ENCODE data around the gene TPSG1.
"Not testable (repeated sequence)": the region's sequence is repeated elsewhere in the genome, so short reads cannot be mapped to it uniquely, and the experiment has no call there.

Gene TPSG1

DNA sequence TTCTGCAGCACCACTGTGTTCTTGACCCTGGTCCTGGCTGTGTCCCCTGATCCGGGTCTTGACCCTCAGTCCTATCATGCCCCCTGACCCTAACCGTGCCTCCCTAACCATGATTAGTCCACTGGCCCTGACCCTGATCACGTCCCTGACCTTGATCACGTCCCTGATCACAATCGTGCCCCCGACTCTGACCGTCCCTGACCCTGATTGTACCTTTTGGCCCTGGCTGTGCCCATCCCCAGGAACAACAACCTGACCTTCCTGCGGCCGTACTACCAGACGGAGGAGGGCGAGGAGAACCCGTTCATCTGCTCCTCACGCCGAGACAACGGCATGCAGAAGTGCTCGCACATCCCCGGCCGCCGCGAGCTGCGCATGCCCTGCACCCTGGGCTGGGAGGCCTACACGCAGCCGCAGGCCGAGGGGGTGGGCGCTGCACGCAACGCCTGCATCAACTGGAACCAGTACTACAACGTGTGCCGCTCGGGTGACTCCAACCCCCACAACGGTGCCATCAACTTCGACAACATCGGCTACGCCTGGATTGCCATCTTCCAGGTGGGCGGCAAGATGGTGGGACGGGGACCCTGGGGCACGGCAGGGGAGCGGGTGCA is 24.9 kb downstream of the TPSG1 start:
- Histone ChIP-seq H3K9me3 (ENCODE audit: control insufficient read depth, low read length) (no peaks in the 10 kb centered on the region), H3K4me3 (ENCODE audit: low read depth, low read length) (no peak overlapping the region), H3K4me1 (no peaks in the 10 kb centered on the region), H3K36me3 (ENCODE audit: control insufficient read depth, insufficient read depth, low read length) (no peaks in the 10 kb centered on the region), H2AFZ (no peak overlapping the region), H3K9ac (no peak overlapping the region), H3K27ac (no peak overlapping the region), H3K27me3 (ENCODE audit: control insufficient read depth, insufficient read depth, low read length) (no peaks in the 10 kb centered on the region), H3K4me2 (ENCODE audit: low read length) (no peak overlapping the region), H3K79me2 (no peaks in the 10 kb centered on the region)
- TF ChIP-seq, protein P1, sequence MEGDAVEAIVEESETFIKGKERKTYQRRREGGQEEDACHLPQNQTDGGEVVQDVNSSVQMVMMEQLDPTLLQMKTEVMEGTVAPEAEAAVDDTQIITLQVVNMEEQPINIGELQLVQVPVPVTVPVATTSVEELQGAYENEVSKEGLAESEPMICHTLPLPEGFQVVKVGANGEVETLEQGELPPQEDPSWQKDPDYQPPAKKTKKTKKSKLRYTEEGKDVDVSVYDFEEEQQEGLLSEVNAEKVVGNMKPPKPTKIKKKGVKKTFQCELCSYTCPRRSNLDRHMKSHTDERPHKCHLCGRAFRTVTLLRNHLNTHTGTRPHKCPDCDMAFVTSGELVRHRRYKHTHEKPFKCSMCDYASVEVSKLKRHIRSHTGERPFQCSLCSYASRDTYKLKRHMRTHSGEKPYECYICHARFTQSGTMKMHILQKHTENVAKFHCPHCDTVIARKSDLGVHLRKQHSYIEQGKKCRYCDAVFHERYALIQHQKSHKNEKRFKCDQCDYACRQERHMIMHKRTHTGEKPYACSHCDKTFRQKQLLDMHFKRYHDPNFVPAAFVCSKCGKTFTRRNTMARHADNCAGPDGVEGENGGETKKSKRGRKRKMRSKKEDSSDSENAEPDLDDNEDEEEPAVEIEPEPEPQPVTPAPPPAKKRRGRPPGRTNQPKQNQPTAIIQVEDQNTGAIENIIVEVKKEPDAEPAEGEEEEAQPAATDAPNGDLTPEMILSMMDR (IDR thresholded peaks at IDR 0.05), result no peak

DNA sequence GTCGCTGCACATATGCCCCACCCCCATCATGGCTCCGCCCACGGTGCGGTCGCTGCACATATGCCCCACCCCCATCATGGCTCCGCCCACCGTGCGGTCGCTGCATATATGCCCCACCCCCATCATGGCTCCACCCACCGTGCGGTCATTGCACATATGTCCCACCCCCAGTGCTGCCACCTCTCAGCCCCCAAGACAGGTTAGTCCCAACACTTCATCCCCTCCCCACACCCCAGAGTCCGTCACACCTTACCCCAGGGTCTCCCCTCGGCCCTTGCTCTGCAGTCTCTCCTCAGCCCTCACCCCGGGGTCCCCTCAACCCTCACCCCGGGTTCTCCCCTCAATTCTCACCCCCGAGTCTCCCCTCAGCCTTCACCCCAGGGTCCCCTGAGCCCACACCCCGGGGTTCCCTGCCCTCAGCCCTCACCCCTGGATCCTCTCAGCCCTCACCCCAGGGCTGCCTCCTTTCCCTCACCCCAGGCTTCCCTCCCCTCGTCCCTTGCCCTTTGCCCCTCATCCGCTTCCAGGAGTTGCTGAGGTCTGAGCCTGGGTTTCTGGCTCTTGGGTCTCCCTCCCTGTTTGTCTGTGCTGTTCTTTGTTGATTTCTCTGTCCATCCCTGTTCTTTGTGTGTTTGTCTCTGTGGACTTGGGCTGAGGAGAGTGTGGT is 25.6 kb downstream of the TPSG1 start:
- Histone ChIP-seq H3K27ac (no peak overlapping the region), H3K4me3 (ENCODE audit: low read depth, low read length) (no peak overlapping the region), H3K4me2 (ENCODE audit: low read length) (no peak overlapping the region), H3K36me3 (ENCODE audit: control insufficient read depth, insufficient read depth, low read length) (no peaks in the 10 kb centered on the region), H2AFZ (no peak overlapping the region), H3K79me2 (no peaks in the 10 kb centered on the region), H3K4me1 (no peaks in the 10 kb centered on the region), H3K27me3 (ENCODE audit: control insufficient read depth, insufficient read depth, low read length) (no peaks in the 10 kb centered on the region), H3K9ac (no peak overlapping the region), H3K9me3 (ENCODE audit: control insufficient read depth, low read length) (no peaks in the 10 kb centered on the region)
- TF ChIP-seq, protein P1 (IDR thresholded peaks at IDR 0.05), result no peak

DNA sequence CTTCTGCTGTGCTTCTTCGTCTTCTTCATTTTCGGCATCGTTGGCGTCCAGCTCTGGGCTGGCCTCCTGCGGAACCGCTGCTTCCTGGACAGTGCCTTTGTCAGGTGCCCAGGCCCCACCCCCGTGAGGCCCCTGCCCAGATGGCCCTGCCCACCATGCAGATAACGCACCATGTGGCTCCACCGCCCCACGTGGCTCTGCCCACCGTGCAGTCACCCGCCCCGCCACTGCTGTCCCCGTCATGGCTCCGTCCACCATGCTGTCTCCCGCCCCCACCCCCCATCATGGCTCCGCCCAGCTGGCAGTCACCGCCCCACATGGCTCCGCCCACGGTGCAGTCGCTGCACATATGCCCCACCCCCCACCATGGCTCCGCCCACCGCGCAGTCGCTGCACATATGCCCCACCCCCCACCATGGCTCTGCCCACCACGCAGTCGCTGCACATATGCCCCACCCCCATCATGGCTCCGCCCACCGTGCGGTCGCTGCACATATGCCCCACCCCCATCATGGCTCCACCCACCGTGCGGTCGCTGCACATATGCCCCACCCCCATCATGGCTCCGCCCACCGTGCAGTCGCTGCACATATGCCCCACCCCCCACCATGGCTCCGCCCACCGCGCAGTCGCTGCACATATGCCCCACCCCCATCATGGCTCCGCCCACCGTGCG is 26.3 kb downstream of the TPSG1 start:
- H3K79me2 ChIP-seq, result not testable (repeated sequence)

DNA sequence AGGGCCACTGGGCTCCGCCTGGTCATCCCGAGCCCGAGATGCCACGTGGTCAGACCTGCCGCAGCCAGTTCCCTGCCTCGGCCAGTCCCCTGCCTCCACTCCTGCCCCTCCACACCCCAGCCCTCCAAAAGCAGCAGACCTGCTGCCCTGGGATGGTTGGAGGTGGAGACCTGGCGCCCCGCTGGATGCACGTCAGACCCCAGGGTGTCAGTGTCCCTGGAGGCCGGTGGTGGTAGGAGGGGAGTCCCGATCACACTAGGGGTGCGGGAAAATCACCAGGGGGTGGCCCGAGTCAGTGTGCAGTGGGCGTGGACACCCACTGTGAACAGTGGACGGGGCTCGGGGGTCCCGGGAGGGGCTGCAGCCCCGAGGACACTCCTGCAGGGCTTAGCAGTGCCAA is 26.9 kb downstream of the TPSG1 start:
- no peak overlapping the region for H2AFZ ChIP-seq
- TF ChIP-seq, protein P1 (IDR thresholded peaks at IDR 0.05), result no peak
- no peak overlapping the region for H3K4me3 ChIP-seq (ENCODE audit: low read depth, low read length)
- no peaks in the 10 kb centered on the region for H3K36me3 ChIP-seq (ENCODE audit: control insufficient read depth, insufficient read depth, low read length)
- no peak overlapping the region for H3K27ac ChIP-seq
- no peak overlapping the region for H3K4me2 ChIP-seq (ENCODE audit: low read length)
- H3K9ac ChIP-seq, result no peak overlapping the region
- no peaks in the 10 kb centered on the region for H3K79me2 ChIP-seq
- no peaks in the 10 kb centered on the region for H3K9me3 ChIP-seq (ENCODE audit: control insufficient read depth, low read length)
- H3K4me1 ChIP-seq, result no peaks in the 10 kb centered on the region
- no peaks in the 10 kb centered on the region for H3K27me3 ChIP-seq (ENCODE audit: control insufficient read depth, insufficient read depth, low read length)

More for the DNA sequence above, 26.3 kb downstream of the TPSG1 start:
- not testable (repeated sequence) for H3K36me3 ChIP-seq (ENCODE audit: control insufficient read depth, insufficient read depth, low read length); H3K9me3 ChIP-seq (ENCODE audit: control insufficient read depth, low read length); H3K4me2 ChIP-seq (ENCODE audit: low read length); H3K27ac ChIP-seq; H3K4me3 ChIP-seq (ENCODE audit: low read depth, low read length); H3K4me1 ChIP-seq; H3K27me3 ChIP-seq (ENCODE audit: control insufficient read depth, insufficient read depth, low read length); H2AFZ ChIP-seq; H3K9ac ChIP-seq

DNA sequence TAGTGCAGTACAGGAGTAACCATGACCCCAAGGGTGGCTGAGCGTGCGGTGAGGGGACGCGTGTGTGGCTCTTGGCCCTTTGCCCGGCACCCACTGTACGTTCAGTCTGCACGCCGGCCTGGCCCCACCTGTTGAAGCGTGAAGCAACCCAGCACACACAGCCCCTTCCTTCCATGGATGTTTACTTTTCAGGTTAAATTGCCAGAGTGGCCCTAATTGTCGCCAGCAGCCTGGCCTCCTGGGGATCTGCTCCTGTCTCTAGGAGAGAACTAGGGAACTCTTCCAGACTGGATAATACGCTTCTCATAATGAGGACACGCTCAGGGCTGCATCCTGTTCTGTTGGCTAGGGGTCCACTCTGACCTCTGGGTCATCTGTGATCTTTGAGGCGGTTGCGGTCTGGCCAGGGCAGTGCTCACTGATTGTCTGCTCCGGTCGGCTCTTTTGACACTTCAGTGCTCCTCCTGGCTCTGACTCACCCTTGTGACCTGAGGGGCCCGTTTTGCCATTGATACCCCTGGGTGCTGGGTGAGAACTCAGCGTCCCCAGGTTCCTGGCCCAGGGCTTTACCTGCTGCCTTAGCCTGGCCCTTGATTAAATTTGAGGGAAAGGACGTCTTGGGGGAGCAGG is 27.7 kb downstream of the TPSG1 start:
- no peaks in the 10 kb centered on the region for H3K9me3 ChIP-seq (ENCODE audit: control insufficient read depth, low read length)
- no peak overlapping the region for H2AFZ ChIP-seq
- H3K79me2 ChIP-seq, result no peaks in the 10 kb centered on the region
- H3K9ac ChIP-seq, result no peak overlapping the region
- no peaks in the 10 kb centered on the region for H3K36me3 ChIP-seq (ENCODE audit: control insufficient read depth, insufficient read depth, low read length)
- TF ChIP-seq, protein P1 (IDR thresholded peaks at IDR 0.05), result no peak
- H3K4me2 ChIP-seq (ENCODE audit: low read length), result no peak overlapping the region
- H3K27me3 ChIP-seq (ENCODE audit: control insufficient read depth, insufficient read depth, low read length), result no peaks in the 10 kb centered on the region
- H3K4me1 ChIP-seq, result no peaks in the 10 kb centered on the region
- no peak overlapping the region for H3K27ac ChIP-seq
- no peak overlapping the region for H3K4me3 ChIP-seq (ENCODE audit: low read depth, low read length)
